Measurements from ENCODE around the gene CARF. TPM values are rescaled to one million over a fixed set of nuclear protein-coding genes. Genes with fewer than 3 reads are reported as not detected.

Gene CARF
- total and polyA plus RNA-seq, 2 of the 13 experiments (the other 11 are each of a cell fraction or from before 2014, with no cell fraction given), result 3.0 to 5.4 TPM

GRCh38 chr2:203035879-203036470 is 123.9 kb downstream of the CARF start (continued):
- TF ChIP-seq KIAA2018 (CRISPR knock-in tag; IDR thresholded peaks at IDR 0.05; ENCODE audit: borderline replicate concordance), result no peak
- no peak for TF ChIP-seq ZNF225 (CRISPR knock-in tag; IDR thresholded peaks at IDR 0.05)
- no peak for TF ChIP-seq MLLT10 (CRISPR knock-in tag; IDR thresholded peaks at IDR 0.05)
- no peak for TF ChIP-seq ZNF354B (CRISPR knock-in tag; IDR thresholded peaks at IDR 0.05)

Small RNAs within 50 kb of the gene (small RNA-seq; reads per million reads assigned to genes)
- gene AC010900.2 (ENCODE audit: insufficient read depth in 2 of 3, insufficient read length in 3 of 3, low read depth in 2 of 3, low replicate concordance in 1 of 3), result 0 reads per million in 3 experiments

Other genes starting within 250 kb of the CARF start
- gene ICA1L, start 40.5 kb upstream of the CARF start, total RNA-seq (2016; rRNA removed; fragmentation: Illumina TruSeq; extraction: Trizol), result 2.1 and 2.4 TPM in 2 replicates
- gene ICA1L, start 40.5 kb upstream of the CARF start, polyA plus RNA-seq (2011; rRNA removed), result 1.5 and 2.0 TPM in 2 replicates
- gene WDR12, start 602 bp upstream of the CARF start, total RNA-seq (2016; rRNA removed; fragmentation: Illumina TruSeq; extraction: Trizol), result 216 and 330 TPM in 2 replicates
- 60.5 and 94.4 TPM in 2 replicates for gene WDR12, start 602 bp upstream of the CARF start, polyA plus RNA-seq (2011; rRNA removed)
- gene NBEAL1, start 102.6 kb downstream of the CARF start, total RNA-seq (2016; rRNA removed; fragmentation: Illumina TruSeq; extraction: Trizol), result 15.7 and 27.6 TPM in 2 replicates
- gene NBEAL1, start 102.6 kb downstream of the CARF start, polyA plus RNA-seq (2011; rRNA removed), result 5.9 and 6.4 TPM in 2 replicates

All from HepG2 (cell line).